OCI-LY1 (cell line): ENCODE results near the gene GPX3.

Experiments
- H2AFZ ChIP-seq: fragments of 200-600 bp; sonication (generic), shearing (Covaris generic); 2 replicates; pipeline ENCODE4 v1.6.0; 2014; ENCODE audit warnings: antibody characterized with exemption, mild to moderate bottlenecking, low read length
- H3F3A ChIP-seq: fragments of 200-600 bp; sonication (generic), shearing (Covaris generic); 2 replicates; pipeline ENCODE4 v1.6.0; 2014; ENCODE audit warnings: mild to moderate bottlenecking, antibody characterized with exemption, low read length, moderate library complexity; ENCODE audit not compliant: insufficient read depth
- H3K27ac ChIP-seq: fragments of 200-600 bp; sonication (generic); 2 replicates; pipeline ENCODE4 v1.5.1; 2014; ENCODE audit warnings: low read length, mixed run types, mild to moderate bottlenecking, low read depth; ENCODE audit not compliant: poor library complexity, severe bottlenecking
- H3K27me3 ChIP-seq: fragments of 200-600 bp; sonication (generic); 2 replicates; pipeline ENCODE4 v1.6.0; 2014; ENCODE audit warnings: antibody characterized with exemption, mild to moderate bottlenecking, low read length, moderate library complexity; ENCODE audit not compliant: insufficient read depth
- H3K36me3 ChIP-seq: fragments of 200-600 bp; sonication (generic); 2 replicates; pipeline ENCODE4 v1.6.1; 2014; ENCODE audit warnings: mild to moderate bottlenecking, antibody characterized with exemption, low read length, moderate library complexity, mixed read lengths; ENCODE audit not compliant: insufficient read depth
- H3K4me1 ChIP-seq: fragments of 200-600 bp; sonication (generic); 2 replicates; pipeline ENCODE4 v1.5.1; 2014; ENCODE audit warnings: mild to moderate bottlenecking, low read length, moderate library complexity; ENCODE audit not compliant: insufficient read depth, severe bottlenecking
- H3K4me2 ChIP-seq: fragments of 200-600 bp; sonication (generic), shearing (Covaris generic); 2 replicates; pipeline ENCODE4 v1.6.1; 2014; ENCODE audit warnings: low read length
- H3K4me3 ChIP-seq: fragments of 200-600 bp; sonication (generic); 2 replicates; pipeline ENCODE4 v1.5.1; 2014; ENCODE audit warnings: low read length, low read depth, mild to moderate bottlenecking, mixed read lengths; ENCODE audit not compliant: poor library complexity, severe bottlenecking
- H3K79me2 ChIP-seq: fragments of 200-600 bp; shearing (Covaris generic); 2 replicates; pipeline ENCODE4 v1.6.1; 2016; ENCODE audit warnings: mixed run types, low read length, mixed read lengths; ENCODE audit not compliant: insufficient read depth
- H3K9ac ChIP-seq: fragments of 200-600 bp; sonication (generic), shearing (Covaris generic); 2 replicates; pipeline ENCODE4 v1.6.1; 2014; ENCODE audit warnings: mild to moderate bottlenecking, low read length, mixed read lengths
- H3K9me2 ChIP-seq: fragments of 200-600 bp; sonication (generic), shearing (Covaris generic); 2 replicates; pipeline ENCODE4 v1.6.1; 2014; ENCODE audit warnings: low read depth, mild to moderate bottlenecking, low read length, mixed read lengths
- H3K9me3 ChIP-seq: fragments of 200-600 bp; shearing (Covaris generic); 2 replicates; pipeline ENCODE4 v1.6.1; 2014; ENCODE audit warnings: low read length, mixed read lengths
- H4K20me1 ChIP-seq: fragments of 200-600 bp; sonication (generic), shearing (Covaris generic); 2 replicates; pipeline ENCODE4 v1.6.0; 2016; ENCODE audit warnings: mild to moderate bottlenecking, low read length; ENCODE audit not compliant: insufficient read depth
- EZH2 ChIP-seq: fragments of 200-600 bp; sonication (generic), shearing (Covaris generic); IDR thresholded peaks from 2 replicates; pipeline ENCODE4 v1.8.0; 2017; ENCODE audit warnings: borderline replicate concordance, mixed run types, mild to moderate bottlenecking, antibody characterized with exemption, low read length, moderate library complexity, mixed read lengths
- TF ChIP-seq, protein P1 (sequence below): fragments of 200-600 bp; sonication (generic), shearing (Covaris generic); IDR thresholded peaks from 2 replicates; pipeline ENCODE4 v1.5.1; 2017; ENCODE audit warnings: mild to moderate bottlenecking, antibody characterized with exemption, low read length, moderate library complexity, mixed read lengths

GPX3 gene, protein sequence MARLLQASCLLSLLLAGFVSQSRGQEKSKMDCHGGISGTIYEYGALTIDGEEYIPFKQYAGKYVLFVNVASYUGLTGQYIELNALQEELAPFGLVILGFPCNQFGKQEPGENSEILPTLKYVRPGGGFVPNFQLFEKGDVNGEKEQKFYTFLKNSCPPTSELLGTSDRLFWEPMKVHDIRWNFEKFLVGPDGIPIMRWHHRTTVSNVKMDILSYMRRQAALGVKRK

DNA sequence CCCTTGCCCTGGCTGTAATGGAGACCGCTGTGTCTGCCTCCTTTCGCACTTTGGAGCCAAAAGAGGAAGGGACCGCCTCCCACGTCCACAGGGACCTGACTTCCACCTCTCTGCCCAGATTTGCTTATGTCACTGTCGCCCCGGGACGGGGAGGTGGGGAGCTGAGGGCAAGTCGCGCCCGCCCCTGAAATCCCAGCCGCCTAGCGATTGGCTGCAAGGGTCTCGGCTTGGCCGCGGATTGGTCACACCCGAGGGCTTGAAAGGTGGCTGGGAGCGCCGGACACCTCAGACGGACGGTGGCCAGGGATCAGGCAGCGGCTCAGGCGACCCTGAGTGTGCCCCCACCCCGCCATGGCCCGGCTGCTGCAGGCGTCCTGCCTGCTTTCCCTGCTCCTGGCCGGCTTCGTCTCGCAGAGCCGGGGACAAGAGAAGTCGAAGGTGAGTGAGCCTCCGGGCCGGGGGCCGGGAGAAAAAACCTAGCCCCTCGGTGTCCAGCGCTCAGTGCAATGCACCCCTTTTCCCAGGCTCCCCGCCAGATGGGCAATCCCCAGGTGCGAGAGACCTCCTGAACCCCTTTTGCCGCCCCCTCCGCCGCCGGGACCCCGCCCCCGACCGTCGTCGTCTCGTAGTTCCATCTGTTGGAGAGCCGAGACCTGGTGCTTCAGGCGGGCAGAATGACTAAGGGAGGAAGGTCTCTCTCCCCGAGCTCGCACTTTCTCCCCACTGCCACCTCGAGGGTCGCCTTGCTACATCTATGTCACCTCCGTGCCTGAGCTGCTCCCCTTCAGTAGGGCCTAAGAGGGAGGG, at the start of gene GPX3:
TSS of gene GPX3 (plus strand) at position 288 of the 807 bp plus-strand sequence. CDS start at position 352, 64 bp downstream.
- no peak within 1 kb of the TSS for H3K27ac ChIP-seq
- 0 out of 2 replicates have a peak, but pooled peaks cover 5% of the 10 kb centered on the region for H3K36me3 ChIP-seq
- H3K79me2 ChIP-seq, result no peaks in the 10 kb centered on the region
- no peak within 1 kb of the TSS; the same call in 1 of the 2 replicates for H3K9ac ChIP-seq
- no peak within 1 kb of the TSS for H2AFZ ChIP-seq
- H3F3A ChIP-seq, result no peaks in the 10 kb centered on the region
- H3K9me3 ChIP-seq, result no peaks in the 10 kb centered on the region
- no peaks in the 10 kb centered on the region for H4K20me1 ChIP-seq
- peaks cover 10% of the 10 kb centered on the region for H3K4me1 ChIP-seq
- TF ChIP-seq EZH2, result no peak
- TF ChIP-seq, protein P1, sequence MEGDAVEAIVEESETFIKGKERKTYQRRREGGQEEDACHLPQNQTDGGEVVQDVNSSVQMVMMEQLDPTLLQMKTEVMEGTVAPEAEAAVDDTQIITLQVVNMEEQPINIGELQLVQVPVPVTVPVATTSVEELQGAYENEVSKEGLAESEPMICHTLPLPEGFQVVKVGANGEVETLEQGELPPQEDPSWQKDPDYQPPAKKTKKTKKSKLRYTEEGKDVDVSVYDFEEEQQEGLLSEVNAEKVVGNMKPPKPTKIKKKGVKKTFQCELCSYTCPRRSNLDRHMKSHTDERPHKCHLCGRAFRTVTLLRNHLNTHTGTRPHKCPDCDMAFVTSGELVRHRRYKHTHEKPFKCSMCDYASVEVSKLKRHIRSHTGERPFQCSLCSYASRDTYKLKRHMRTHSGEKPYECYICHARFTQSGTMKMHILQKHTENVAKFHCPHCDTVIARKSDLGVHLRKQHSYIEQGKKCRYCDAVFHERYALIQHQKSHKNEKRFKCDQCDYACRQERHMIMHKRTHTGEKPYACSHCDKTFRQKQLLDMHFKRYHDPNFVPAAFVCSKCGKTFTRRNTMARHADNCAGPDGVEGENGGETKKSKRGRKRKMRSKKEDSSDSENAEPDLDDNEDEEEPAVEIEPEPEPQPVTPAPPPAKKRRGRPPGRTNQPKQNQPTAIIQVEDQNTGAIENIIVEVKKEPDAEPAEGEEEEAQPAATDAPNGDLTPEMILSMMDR, result no peak
- H3K4me3 ChIP-seq, result peak within 1 kb of the TSS; percentile 34
- H3K9me2 ChIP-seq, result no peaks in the 10 kb centered on the region
- H3K4me2 ChIP-seq, result peak within 1 kb of the TSS; percentile 51
- no peaks in the 10 kb centered on the region for H3K27me3 ChIP-seq

- H3K27me3 ChIP-seq, result no peaks in the 10 kb centered on the region
- no peak overlapping the region for H3K27ac ChIP-seq
- H3K9ac ChIP-seq, result no peak overlapping the region
- no peaks in the 10 kb centered on the region for H3F3A ChIP-seq
- H3K36me3 ChIP-seq, result no peaks in the 10 kb centered on the region
- H3K9me3 ChIP-seq, result peaks cover 6% of the 10 kb centered on the region; the same call in 1 of the 2 replicates
- H3K4me3 ChIP-seq, result no peak overlapping the region
- H3K79me2 ChIP-seq, result no peaks in the 10 kb centered on the region
- H3K9me2 ChIP-seq, result no peaks in the 10 kb centered on the region
- H2AFZ ChIP-seq, result no peak overlapping the region
- no peaks in the 10 kb centered on the region for H3K4me1 ChIP-seq
- TF ChIP-seq EZH2, result no peak
- TF ChIP-seq, protein P1, result no peak
- no peak overlapping the region for H3K4me2 ChIP-seq
- no peaks in the 10 kb centered on the region for H4K20me1 ChIP-seq
Measured at GRCh38 chr5:150978590-150978989, 41.8 kb upstream of the GPX3 start.

DNA sequence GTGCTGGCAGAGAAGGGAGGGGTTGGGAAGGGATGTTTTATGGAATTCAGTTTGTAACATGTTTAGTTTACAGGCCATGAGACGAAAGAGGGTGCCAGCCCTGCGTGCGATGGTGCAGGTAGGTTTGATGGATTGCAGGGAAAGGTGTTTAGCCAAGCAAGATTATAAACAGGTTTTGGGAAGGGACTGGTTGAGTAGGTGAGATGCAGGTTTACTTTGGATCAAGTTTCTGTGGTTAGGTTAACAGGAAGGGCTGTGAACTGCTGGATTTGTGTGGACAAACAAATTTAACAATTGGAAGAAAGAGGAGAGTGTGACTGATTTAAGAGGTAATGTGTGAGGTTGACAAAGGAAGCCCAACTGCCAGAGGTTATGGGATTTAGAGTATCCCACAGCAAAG, 32.6 kb upstream of the GPX3 start:
- H3K27me3 ChIP-seq, result peaks cover 4% of the 10 kb centered on the region; the same call in 1 of the 2 replicates
- no peak overlapping the region for H3K27ac ChIP-seq
- no peaks in the 10 kb centered on the region for H3K79me2 ChIP-seq
- H3K9me2 ChIP-seq, result no peaks in the 10 kb centered on the region
- no peak overlapping the region for H3K4me3 ChIP-seq
- no peaks in the 10 kb centered on the region for H3K36me3 ChIP-seq
- H3K9me3 ChIP-seq, result 0 out of 2 replicates have a peak, but pooled peaks cover 3% of the 10 kb centered on the region
- H2AFZ ChIP-seq, result no peak overlapping the region
- TF ChIP-seq, protein P1, result no peak
- TF ChIP-seq EZH2, result no peak
- no peaks in the 10 kb centered on the region for H3K4me1 ChIP-seq
- no peak overlapping the region for H3K9ac ChIP-seq
- H3F3A ChIP-seq, result no peaks in the 10 kb centered on the region
- H4K20me1 ChIP-seq, result no peaks in the 10 kb centered on the region
- H3K4me2 ChIP-seq, result no peak overlapping the region
